Stimulated activated CD4-positive, alpha-beta T cell treated with anti-CD3 and anti-CD28 coated beads, Interleukin-15, amount 100 ng/mL, for 24 hours (primary cell): ENCODE measurements around the gene BSG.

ENCODE experiments used
- DNase-seq: peaks from one replicate; pipeline ENCODE4 v3.0.0-alpha.2; 2020

BSG gene

GRCh38 chr19:540867-541637 lies 31.3 kb upstream of the BSG start:
- no peak for DNase-seq

GRCh38 chr19:541699-542098 lies 30.7 kb upstream of the BSG start:
- DNase-seq = no peak

GRCh38 chr19:542173-542866 lies 30.1 kb upstream of the BSG start:
- DNase-seq = no peak

DNA sequence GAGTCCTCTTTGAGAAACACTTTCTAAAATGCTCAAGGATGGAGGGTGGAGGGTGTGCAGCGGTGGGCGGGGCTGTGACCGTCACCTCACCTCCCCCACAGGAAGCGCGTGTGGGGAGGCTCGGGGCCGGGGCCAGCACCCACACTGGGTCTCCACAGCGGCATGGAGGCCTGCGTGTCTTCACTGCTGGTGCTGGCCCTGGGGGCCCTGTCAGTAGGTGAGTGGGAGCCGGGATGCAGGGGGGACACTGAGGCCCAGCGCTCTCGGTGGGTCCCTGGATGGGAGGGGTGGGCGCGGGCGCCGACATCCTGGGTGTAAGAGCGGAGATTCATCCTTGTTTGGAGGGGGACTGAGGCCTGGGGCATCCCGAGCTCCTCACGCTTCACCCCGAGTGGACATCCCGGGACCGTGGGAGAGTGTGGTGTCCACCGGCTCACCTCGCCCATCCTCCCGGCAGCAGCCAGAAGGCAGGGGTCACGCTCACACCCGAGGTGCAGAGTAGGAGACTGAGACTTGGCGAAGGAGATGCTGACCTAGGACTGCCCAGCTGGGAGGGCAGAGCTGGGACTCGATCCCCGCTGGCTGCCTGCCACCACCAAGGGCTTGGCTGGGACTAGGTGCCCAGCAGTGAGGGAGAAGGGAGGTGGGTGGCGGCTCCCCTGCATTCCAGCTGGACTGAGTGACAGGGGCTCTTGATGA lies 28.3 kb upstream of the BSG start, which contains the start of gene GZMM:
TSS of gene GZMM (plus strand) at position 144 of the 699 bp plus-strand sequence. CDS start at position 163, 19 bp downstream.
- peak; percentile 81 for DNase-seq

- DNase-seq = no peak
Measured at GRCh38 chr19:547117-547516, 25.3 kb upstream of the BSG start.

- DNase-seq = no peak
Measured at GRCh38 chr19:547836-548720, 24.3 kb upstream of the BSG start.

- no peak for DNase-seq
Measured at GRCh38 chr19:548886-549830, 23.2 kb upstream of the BSG start.

- DNase-seq = no peak
Measured at GRCh38 chr19:554817-555216, 17.6 kb upstream of the BSG start.

- no peak for DNase-seq
Measured at GRCh38 chr19:555474-555808, 17.0 kb upstream of the BSG start.

GRCh38 chr19:556611-557382 lies 15.6 kb upstream of the BSG start:
- no peak for DNase-seq

- no peak for DNase-seq
Measured at GRCh38 chr19:558770-559439, 13.5 kb upstream of the BSG start.

DNA sequence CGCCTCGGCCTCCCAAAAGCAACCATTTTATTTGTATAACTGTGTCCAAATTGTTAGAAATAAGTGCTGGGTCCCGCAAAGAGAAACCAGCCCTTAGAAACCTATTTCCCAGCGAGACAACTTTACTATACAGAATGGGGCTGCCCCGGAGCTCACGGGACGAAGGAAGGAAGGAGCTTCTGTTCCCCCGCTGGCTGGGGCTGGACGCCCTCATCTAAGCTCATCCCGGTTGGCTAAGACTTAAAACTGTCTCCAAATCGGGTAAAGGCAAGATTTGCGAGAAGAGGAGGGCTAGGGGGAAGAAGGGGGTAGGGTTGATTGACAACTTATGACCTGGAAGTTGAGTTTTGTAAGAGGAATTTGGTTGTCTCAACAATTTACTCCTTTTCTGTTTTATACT lies 12.3 kb upstream of the BSG start:
- no peak for DNase-seq

DNA sequence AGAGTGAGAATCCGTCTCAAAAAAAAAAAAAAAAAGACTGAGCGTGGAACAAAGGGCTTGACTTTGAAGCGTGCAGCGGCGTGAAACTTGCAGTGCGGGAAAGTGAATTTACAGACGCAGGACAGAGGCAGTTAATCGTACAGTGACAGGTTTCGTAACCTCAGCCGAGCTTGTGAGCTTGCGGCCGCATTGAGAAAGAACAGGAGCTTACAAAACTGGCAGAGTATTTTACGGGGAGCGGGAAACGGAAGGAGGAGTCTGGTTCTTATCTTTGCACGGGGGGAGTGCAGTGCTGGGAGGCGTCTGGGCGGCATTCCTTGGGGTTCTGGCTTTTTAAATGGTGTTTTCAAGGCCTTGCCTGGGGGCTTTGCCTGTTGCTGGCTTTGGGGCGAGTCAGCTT lies 6.0 kb upstream of the BSG start:
- DNase-seq = no peak

- no peak for DNase-seq
Measured at GRCh38 chr19:566844-567243, 5.6 kb upstream of the BSG start.

DNA sequence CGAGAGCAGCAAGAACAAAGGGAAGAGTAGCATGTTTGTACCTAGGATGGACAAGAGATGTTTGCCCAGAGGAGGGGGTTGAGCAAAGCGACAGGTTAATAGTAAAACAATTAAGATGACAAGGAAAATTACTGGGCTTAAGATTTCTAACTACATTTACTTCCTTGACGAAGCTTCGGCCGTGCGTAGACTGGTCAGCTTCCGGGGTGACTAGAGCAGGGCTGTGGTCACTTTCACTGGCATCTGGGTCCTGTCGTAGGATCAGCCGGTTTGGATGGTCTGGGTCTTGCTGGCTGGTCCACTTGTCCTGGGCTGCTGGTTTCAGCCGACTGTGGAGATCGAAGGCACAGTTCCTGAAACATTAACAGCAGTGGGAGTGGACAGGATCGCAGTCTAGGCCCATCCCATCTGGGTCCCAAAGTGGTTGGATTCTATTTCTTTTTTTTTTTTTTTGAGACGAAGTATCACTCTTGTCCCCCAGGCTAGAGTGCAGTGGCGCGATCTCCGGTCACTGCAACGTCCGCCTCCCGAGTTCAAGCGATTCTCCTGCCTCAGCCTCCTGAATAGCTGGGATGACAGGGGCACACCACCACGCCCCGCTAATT lies 5.0 kb upstream of the BSG start:
- no peak for DNase-seq

- no peak for DNase-seq
Measured at GRCh38 chr19:570251-570686, 2.1 kb upstream of the BSG start.

GRCh38 chr19:570937-571565 lies 1.3 kb upstream of the BSG start:
- peak; percentile 68 for DNase-seq

- DNase-seq = no peak
Measured at GRCh38 chr19:571566-571974, 826 bp upstream of the BSG start.
